ENCODE measurements around the gene PTPRN2.

DNA sequence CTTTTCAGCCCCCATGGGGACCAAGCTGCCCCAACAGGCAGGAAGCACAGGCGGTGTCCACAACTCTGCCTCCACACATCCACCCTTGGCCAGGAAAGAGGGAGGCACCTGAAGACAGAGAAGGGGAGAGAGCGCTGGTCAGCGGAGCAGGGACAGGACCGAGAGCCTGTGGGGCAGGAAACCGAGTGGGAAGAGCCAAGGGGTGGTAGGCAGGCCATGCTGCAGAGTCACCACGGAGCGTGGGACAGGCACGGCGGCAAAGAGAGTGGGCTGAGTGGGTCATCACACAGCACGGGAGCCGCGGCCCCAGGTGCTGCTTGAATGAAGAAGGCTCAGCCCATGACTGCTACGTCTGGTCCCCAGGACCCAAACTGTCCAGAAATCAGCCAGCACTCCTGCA, 109.8 kb downstream of the PTPRN2 start:
- TF ChIP-seq SIRT6 (IDR thresholded peaks at IDR 0.05; ENCODE audit: low read length): no peak
- no peak for TF ChIP-seq HDAC2 (IDR thresholded peaks at IDR 0.05; ENCODE audit: borderline replicate concordance in 1 of 2, low read depth in 2 of 2, low read length in 2 of 2)
- TF ChIP-seq, protein P1, sequence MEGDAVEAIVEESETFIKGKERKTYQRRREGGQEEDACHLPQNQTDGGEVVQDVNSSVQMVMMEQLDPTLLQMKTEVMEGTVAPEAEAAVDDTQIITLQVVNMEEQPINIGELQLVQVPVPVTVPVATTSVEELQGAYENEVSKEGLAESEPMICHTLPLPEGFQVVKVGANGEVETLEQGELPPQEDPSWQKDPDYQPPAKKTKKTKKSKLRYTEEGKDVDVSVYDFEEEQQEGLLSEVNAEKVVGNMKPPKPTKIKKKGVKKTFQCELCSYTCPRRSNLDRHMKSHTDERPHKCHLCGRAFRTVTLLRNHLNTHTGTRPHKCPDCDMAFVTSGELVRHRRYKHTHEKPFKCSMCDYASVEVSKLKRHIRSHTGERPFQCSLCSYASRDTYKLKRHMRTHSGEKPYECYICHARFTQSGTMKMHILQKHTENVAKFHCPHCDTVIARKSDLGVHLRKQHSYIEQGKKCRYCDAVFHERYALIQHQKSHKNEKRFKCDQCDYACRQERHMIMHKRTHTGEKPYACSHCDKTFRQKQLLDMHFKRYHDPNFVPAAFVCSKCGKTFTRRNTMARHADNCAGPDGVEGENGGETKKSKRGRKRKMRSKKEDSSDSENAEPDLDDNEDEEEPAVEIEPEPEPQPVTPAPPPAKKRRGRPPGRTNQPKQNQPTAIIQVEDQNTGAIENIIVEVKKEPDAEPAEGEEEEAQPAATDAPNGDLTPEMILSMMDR (IDR thresholded peaks at IDR 0.05; ENCODE audit: control extremely low read depth in 1 of 3, insufficient read depth in 1 of 3, low read depth in 1 of 3, low read length in 3 of 3): no peak
- no peak for TF ChIP-seq SUZ12 (IDR thresholded peaks at IDR 0.05; ENCODE audit: low read length)
- TF ChIP-seq RFX5 (IDR thresholded peaks at IDR 0.05; ENCODE audit: borderline replicate concordance, low read depth, low read length): no peak
- no peak for TF ChIP-seq CREB1 (IDR thresholded peaks at IDR 0.05)
- TF ChIP-seq POLR2A (IDR thresholded peaks at IDR 0.05; ENCODE audit: control extremely low read depth in 1 of 2, low read depth in 2 of 2, low read length in 2 of 2): no peak
- TF ChIP-seq EGR1 (IDR thresholded peaks at IDR 0.05; ENCODE audit: borderline replicate concordance, low read depth, low read length): no peak
- TF ChIP-seq SP1 (IDR thresholded peaks at IDR 0.05; ENCODE audit: low read depth, low read length): no peak
- TF ChIP-seq CHD2 (IDR thresholded peaks at IDR 0.05; ENCODE audit: low read length): no peak
- TF ChIP-seq, protein P2, sequence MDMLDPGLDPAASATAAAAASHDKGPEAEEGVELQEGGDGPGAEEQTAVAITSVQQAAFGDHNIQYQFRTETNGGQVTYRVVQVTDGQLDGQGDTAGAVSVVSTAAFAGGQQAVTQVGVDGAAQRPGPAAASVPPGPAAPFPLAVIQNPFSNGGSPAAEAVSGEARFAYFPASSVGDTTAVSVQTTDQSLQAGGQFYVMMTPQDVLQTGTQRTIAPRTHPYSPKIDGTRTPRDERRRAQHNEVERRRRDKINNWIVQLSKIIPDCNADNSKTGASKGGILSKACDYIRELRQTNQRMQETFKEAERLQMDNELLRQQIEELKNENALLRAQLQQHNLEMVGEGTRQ (IDR thresholded peaks at IDR 0.05; ENCODE audit: low read length): no peak
- no peak for TF ChIP-seq TBP (IDR thresholded peaks at IDR 0.05; ENCODE audit: low read depth, low read length)
- no peak for TF ChIP-seq GABPA (IDR thresholded peaks at IDR 0.05; ENCODE audit: borderline replicate concordance, insufficient read depth, low read length)

All from H1 (cell line).